Progenitor cell of endocrine pancreas (in vitro differentiated cells): Measurements from ENCODE around the gene ETV3L. TPM values are rescaled to one million over a fixed set of nuclear protein-coding genes. Genes with fewer than 3 reads are reported as not detected.
A peak's percentile ranks its signal among the peaks of the same experiment; 100 is the strongest.

ENCODE experiments used
- DNase-seq: peaks from one replicate; pipeline ENCODE4 v3.0.0; 2021; ENCODE audit warnings: low spot score; ENCODE audit not compliant: unreplicated experiment
- H3K27ac Mint-ChIP-seq: 2 replicates; pipeline ENCODE4 v1.8.0; 2021; ENCODE audit warnings: mild to moderate bottlenecking, moderate library complexity, mixed read lengths
- H3K27me3 Mint-ChIP-seq: 2 replicates; pipeline ENCODE4 v1.8.0; 2021; ENCODE audit warnings: mixed read lengths
- H3K36me3 Mint-ChIP-seq: 2 replicates; pipeline ENCODE4 v1.8.0; 2022; ENCODE audit warnings: mixed read lengths; ENCODE audit not compliant: insufficient read depth
- H3K4me1 Mint-ChIP-seq: 2 replicates; pipeline ENCODE4 v1.8.0; 2021; ENCODE audit warnings: low read depth, mixed read lengths
- H3K4me3 Mint-ChIP-seq: 2 replicates; pipeline ENCODE4 v1.8.0; 2021; ENCODE audit warnings: low read depth, mild to moderate bottlenecking, moderate library complexity, mixed read lengths
- H3K9me3 Mint-ChIP-seq: 2 replicates; pipeline ENCODE4 v1.8.0; 2021; ENCODE audit warnings: low read depth, mixed read lengths
- CTCF ChIP-seq: fragments of 200-600 bp; sonication (generic); IDR thresholded peaks from one replicate; pipeline ENCODE4 v1.5.0; 2021; ENCODE audit warnings: antibody characterized with exemption, mild to moderate bottlenecking; ENCODE audit not compliant: unreplicated experiment
- total RNA-seq: library from RNA; stranded (reverse); gene quantifications from 2 replicates; pipeline ENCODE4 v1.2.1, GENCODE V29; 2021

Gene ETV3L
- total RNA-seq, 1 donor from 2014 or later, result 0.72 TPM

DNA sequence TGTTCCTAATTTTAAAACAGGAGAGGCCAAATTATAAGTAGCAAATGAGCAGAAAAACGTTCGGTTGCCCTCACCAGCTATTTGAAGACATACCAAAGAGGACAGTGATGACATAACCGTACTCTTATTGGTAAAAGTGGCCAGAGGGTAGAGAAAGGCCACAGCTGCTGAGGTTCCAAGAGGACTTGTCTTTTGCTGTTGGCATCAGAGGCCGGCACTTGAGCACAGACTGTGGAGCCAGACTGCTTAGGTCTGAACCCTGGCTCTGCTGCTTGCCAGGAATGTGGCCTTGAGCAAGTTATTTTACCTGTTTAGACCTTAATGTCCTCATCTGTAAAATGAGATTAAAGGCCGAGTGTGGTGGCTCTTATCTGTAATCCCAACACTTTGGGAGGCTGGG, 14.9 kb downstream of the ETV3L start:
- Mint-ChIP-seq H3K4me3 (no peak overlapping the region), H3K27me3 (no peaks in the 10 kb centered on the region), H3K27ac (no peak overlapping the region), H3K4me1 (peaks cover 2% of the 10 kb centered on the region), H3K9me3 (no peaks in the 10 kb centered on the region), H3K36me3 (no peaks in the 10 kb centered on the region)
- TF ChIP-seq CTCF, result no peak
- no peak for DNase-seq

DNA sequence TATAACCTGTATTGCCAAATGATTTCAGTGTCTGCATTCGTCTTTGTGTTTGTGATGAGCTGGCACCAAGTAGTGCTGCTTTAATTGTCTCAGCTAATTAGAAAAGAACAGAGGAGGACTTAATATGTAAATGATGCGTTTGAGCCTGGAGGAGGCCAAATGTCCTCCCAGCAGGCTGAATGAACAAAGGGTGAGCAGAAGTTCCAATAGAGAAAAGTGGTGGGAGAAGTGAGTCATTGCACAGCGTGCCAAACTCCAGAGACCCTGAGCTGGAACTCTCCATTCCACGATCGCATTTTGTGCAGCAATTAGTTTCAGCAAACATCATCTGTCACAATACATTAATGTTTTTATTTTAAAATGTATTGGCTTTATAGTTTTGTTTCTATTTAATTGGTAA, 17.9 kb downstream of the ETV3L start:
- H3K27ac Mint-ChIP-seq, result no peak overlapping the region
- H3K4me1 Mint-ChIP-seq, result peaks cover 2% of the 10 kb centered on the region
- TF ChIP-seq CTCF, result no peak
- no peaks in the 10 kb centered on the region for H3K36me3 Mint-ChIP-seq
- H3K4me3 Mint-ChIP-seq, result no peak overlapping the region
- H3K27me3 Mint-ChIP-seq, result peaks cover 3% of the 10 kb centered on the region
- H3K9me3 Mint-ChIP-seq, result no peaks in the 10 kb centered on the region
- no peak for DNase-seq

DNA sequence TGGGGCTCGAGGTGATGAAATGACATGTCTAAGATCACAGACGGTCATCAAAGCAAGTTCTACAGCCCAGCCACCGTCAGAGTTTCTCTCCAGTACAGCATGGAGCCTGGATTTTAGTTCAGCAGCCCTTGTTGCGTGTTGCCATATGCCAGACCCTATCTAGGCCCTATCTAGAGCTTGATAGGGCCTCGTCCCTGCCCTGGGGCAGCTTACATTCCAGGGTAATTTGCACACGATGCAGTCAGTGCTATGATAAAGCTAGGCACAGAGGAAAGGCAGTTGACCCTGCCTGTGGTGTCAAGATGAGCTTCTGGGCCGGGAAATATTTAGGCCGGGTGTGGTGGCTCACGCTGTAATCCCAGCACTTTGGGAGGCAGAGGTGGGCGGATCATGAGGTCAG, 18.9 kb downstream of the ETV3L start:
- no peak overlapping the region for H3K4me3 Mint-ChIP-seq
- no peak for DNase-seq
- H3K27me3 Mint-ChIP-seq, result peaks cover 3% of the 10 kb centered on the region
- no peaks in the 10 kb centered on the region for H3K4me1 Mint-ChIP-seq
- no peak overlapping the region for H3K27ac Mint-ChIP-seq
- TF ChIP-seq CTCF, result no peak
- H3K9me3 Mint-ChIP-seq, result no peaks in the 10 kb centered on the region
- no peaks in the 10 kb centered on the region for H3K36me3 Mint-ChIP-seq

DNA sequence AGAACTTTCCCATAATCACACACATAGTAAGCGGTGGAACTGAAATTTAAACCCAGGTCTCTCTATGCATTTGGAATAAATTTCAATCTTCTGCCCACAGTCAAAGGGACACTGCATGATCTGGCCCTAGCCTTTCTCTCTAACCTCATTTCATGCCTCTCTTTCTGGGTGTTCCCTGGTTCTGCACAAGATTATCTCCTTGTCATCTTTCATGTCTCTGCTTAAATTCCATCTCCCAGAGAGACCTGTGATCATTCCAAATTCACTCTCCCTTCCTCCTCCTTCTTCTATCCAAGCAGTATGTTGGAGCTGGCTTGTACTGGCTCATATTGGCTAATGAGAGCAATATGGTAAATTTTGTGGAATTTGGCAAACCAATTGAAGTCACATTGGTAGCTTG, 22.2 kb downstream of the ETV3L start:
- no peak for TF ChIP-seq CTCF
- DNase-seq, result no peak
- H3K36me3 Mint-ChIP-seq, result no peaks in the 10 kb centered on the region
- no peak overlapping the region for H3K27ac Mint-ChIP-seq
- H3K4me1 Mint-ChIP-seq, result no peaks in the 10 kb centered on the region
- H3K9me3 Mint-ChIP-seq, result no peaks in the 10 kb centered on the region
- H3K4me3 Mint-ChIP-seq, result no peak overlapping the region
- H3K27me3 Mint-ChIP-seq, result peaks cover 14% of the 10 kb centered on the region

GRCh38 chr1:157073944-157074685, 25.5 kb downstream of the ETV3L start:
- no peaks in the 10 kb centered on the region for H3K9me3 Mint-ChIP-seq
- no peaks in the 10 kb centered on the region for H3K36me3 Mint-ChIP-seq
- H3K27me3 Mint-ChIP-seq, result peaks cover 14% of the 10 kb centered on the region
- peak; percentile 69 for TF ChIP-seq CTCF
- H3K27ac Mint-ChIP-seq, result no peak overlapping the region
- DNase-seq, result peak; percentile 48
- H3K4me1 Mint-ChIP-seq, result no peaks in the 10 kb centered on the region
- no peak overlapping the region for H3K4me3 Mint-ChIP-seq
